ENCODE data around the gene COLQ. TPM values are rescaled to one million over a fixed set of nuclear protein-coding genes. Genes with fewer than 3 reads are reported as not detected.

COLQ gene
- total RNA-seq, 2 experiments from 2014 or later, result 2.3 to 2.9 TPM

DNA sequence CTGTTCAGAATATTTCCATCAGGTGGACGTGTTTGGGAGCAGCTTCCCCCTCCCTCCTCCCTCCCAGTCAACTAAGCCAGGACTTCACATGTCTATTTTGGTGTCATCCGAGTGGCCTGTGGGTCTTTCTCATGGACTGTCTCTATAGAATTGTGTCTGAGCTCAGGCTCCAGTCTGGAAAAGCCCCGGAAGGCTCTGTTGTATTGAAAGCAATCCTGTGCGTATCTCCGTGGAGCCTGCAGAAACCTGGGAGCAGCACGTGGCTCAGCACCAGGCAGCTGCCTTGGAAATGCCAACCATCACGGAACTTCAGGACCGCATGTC lies 25.2 kb downstream of the COLQ start:
- Mint-ChIP-seq H3K9me3 (no peaks in the 10 kb centered on the region), H3K4me1 (ENCODE audit: low read depth) (peaks cover 30% of the 10 kb centered on the region), H3K27ac (no peak overlapping the region), H3K4me3 (no peak overlapping the region), H3K27me3 (no peaks in the 10 kb centered on the region), H3K36me3 (ENCODE audit: low read depth) (no peaks in the 10 kb centered on the region)
- intact Hi-C loops (cut with micrococcal nuclease), result loop anchor here (5.0 kb wide), 1 partner anchor 61 kb away; no protein-coding TSS in a partner anchor
- DNase-seq, result no peak
- TF ChIP-seq, protein P1, sequence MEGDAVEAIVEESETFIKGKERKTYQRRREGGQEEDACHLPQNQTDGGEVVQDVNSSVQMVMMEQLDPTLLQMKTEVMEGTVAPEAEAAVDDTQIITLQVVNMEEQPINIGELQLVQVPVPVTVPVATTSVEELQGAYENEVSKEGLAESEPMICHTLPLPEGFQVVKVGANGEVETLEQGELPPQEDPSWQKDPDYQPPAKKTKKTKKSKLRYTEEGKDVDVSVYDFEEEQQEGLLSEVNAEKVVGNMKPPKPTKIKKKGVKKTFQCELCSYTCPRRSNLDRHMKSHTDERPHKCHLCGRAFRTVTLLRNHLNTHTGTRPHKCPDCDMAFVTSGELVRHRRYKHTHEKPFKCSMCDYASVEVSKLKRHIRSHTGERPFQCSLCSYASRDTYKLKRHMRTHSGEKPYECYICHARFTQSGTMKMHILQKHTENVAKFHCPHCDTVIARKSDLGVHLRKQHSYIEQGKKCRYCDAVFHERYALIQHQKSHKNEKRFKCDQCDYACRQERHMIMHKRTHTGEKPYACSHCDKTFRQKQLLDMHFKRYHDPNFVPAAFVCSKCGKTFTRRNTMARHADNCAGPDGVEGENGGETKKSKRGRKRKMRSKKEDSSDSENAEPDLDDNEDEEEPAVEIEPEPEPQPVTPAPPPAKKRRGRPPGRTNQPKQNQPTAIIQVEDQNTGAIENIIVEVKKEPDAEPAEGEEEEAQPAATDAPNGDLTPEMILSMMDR (IDR thresholded peaks at IDR 0.05), result no peak
- ChIA-PET CTCF (no interaction called here), POLR2A (interaction anchor here (0.8 kb wide), 1 partner anchor 39 kb away, joined by 3 read pairs; no protein-coding TSS in a partner anchor)
- no peak for ATAC-seq

DNA sequence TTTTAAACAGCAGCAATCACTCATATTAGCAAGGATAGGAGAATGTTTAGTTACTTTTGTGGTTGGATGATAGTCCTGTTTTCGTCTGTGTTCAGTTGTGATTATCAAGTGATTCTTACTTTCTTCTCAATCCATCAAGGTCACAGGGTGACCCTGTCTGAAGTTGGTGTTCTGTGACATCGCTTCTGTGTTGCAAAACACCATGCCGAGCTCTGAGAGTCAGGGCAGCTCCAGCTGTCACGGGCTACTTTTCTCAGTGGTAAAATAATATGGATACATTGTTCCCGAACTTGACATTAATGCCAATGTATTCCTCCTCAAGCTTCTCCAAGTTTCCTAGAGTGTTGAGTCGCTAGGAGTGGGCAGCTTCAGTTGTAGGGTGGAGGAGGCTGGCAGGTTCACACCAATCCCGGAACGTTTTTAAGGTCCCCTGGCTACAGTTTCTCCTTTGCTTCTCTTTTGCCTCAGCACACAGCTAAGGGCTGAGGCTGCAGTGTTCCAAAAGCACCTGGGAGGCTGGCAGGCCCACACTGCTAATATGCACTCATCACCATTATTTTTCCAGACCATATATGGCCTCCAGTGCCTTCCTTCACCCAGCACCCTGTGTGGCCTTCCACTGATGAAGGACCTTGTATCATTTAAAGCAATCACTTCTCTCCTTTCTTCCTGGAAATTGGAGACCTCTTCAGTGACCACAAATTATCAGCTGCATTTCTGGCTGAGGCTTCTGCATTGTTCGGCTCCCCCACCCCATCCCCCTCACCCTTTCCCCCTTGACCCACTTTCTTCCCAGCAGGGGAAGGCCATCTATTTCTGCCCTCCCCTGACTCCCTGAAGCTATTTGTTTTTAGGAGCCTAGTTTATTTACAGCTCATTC lies 25.8 kb downstream of the COLQ start:
- no peak overlapping the region for H3K4me3 Mint-ChIP-seq
- H3K9me3 Mint-ChIP-seq, result no peaks in the 10 kb centered on the region
- ChIA-PET POLR2A (interaction anchor here (0.8 kb wide), 1 partner anchor 39 kb away, joined by 3 read pairs; no protein-coding TSS in a partner anchor), CTCF (no interaction called here)
- ATAC-seq (no peak), DNase-seq (no peak)
- H3K27ac Mint-ChIP-seq, result no peak overlapping the region
- intact Hi-C loops (cut with micrococcal nuclease), result loop anchor here (5.0 kb wide), 1 partner anchor 62 kb away; no protein-coding TSS in a partner anchor
- H3K27me3 Mint-ChIP-seq, result no peaks in the 10 kb centered on the region
- H3K36me3 Mint-ChIP-seq (ENCODE audit: low read depth), result no peaks in the 10 kb centered on the region
- TF ChIP-seq, protein P1 (IDR thresholded peaks at IDR 0.05), result no peak
- H3K4me1 Mint-ChIP-seq (ENCODE audit: low read depth), result peaks cover 24% of the 10 kb centered on the region

DNA sequence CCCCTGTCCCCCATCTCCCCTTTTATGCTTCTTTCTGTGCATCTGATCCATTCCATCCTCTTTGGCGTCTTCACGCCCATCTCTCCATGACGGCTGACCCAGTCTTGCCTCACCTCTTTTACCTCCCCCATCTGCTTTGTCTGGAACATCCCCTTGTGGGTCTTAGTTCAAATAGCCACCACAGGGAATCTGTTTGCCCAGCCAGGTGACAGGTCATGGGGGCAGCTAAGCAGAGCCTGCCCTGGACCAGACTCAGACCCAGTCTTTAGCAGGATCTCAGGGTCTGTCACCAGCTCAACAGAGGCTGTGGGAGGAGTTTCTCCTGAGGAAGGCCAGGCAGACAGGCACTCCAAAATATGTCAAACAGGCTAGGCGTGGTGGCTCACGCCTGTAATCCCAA lies 28.1 kb downstream of the COLQ start:
- no peak overlapping the region for H3K27ac Mint-ChIP-seq
- ChIA-PET POLR2A (no interaction called here), CTCF (interaction anchor here (0.8 to 1.8 kb wide), 2 partner anchors 30 to 225 kb away, joined by 3 to 5 read pairs; no protein-coding TSS in a partner anchor)
- ATAC-seq, result no peak
- H3K9me3 Mint-ChIP-seq, result no peaks in the 10 kb centered on the region
- H3K4me1 Mint-ChIP-seq (ENCODE audit: low read depth), result peaks cover 9% of the 10 kb centered on the region
- no peak for DNase-seq
- no peaks in the 10 kb centered on the region for H3K36me3 Mint-ChIP-seq (ENCODE audit: low read depth)
- H3K27me3 Mint-ChIP-seq, result no peaks in the 10 kb centered on the region
- H3K4me3 Mint-ChIP-seq, result no peak overlapping the region
- TF ChIP-seq, protein P1 (IDR thresholded peaks at IDR 0.05), result no peak
- intact Hi-C loops (cut with micrococcal nuclease), result no loop called here

DNA sequence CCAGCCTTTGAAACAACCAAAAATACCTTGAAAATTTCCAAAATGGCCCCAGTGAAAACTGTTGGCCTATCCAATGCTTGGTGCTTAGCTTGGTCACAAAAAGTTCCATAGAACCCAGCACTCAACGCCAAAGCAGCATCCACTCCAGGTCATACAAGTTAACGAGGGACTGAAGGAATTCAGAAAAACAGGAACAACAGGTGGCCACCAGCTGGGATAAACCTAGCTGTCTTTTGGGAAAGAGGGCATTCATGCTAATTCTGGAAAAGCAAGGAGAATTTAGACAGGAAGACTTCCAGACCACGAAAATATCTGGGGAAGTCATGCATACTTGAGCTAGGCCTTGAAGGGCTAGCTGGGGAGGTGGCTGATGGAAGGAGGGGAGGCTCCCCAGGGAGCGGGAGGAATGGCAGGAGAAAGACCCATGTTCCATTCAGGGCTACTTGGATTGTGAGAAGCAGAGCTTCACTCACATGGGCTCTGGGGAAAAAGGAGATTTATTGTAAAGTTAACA lies 28.6 kb downstream of the COLQ start:
- intact Hi-C loops (cut with micrococcal nuclease), result no loop called here
- no peak for DNase-seq
- TF ChIP-seq, protein P1 (IDR thresholded peaks at IDR 0.05), result no peak
- no peak overlapping the region for H3K27ac Mint-ChIP-seq
- no peaks in the 10 kb centered on the region for H3K36me3 Mint-ChIP-seq (ENCODE audit: low read depth)
- ChIA-PET CTCF (interaction anchor here (0.6 to 1.8 kb wide), 3 partner anchors 30 to 373 kb away, joined by 3 to 5 read pairs (median 3); no protein-coding TSS in a partner anchor), POLR2A (no interaction called here)
- no peak overlapping the region for H3K4me3 Mint-ChIP-seq
- H3K27me3 Mint-ChIP-seq, result no peaks in the 10 kb centered on the region
- peaks cover 9% of the 10 kb centered on the region for H3K4me1 Mint-ChIP-seq (ENCODE audit: low read depth)
- no peaks in the 10 kb centered on the region for H3K9me3 Mint-ChIP-seq
- ATAC-seq, result no peak

DNA sequence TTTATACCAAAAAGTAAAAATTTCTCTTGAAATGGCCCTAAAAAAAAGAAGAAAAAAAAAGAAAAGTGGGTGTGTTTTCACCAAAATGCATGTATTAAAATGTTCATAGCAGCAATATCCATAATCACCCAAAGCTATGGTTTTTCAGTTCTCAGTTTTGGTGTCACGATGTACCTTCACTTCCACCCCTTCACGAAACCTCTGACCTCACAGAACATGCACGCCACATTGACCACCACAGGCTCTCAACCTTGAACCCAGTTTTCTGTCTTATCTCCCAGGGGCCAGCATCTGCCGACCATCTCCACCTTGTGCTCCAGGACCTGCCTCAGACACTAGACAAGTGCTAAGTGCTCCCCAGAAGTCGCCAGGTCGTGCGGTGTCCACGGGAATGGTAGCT lies 30.4 kb downstream of the COLQ start:
- Mint-ChIP-seq H3K4me3 (no peak overlapping the region), H3K27ac (no peak overlapping the region), H3K4me1 (ENCODE audit: low read depth) (peaks cover 4% of the 10 kb centered on the region), H3K9me3 (no peaks in the 10 kb centered on the region), H3K27me3 (no peaks in the 10 kb centered on the region), H3K36me3 (ENCODE audit: low read depth) (no peaks in the 10 kb centered on the region)
- intact Hi-C loops (cut with micrococcal nuclease), result no loop called here
- ATAC-seq (no peak), DNase-seq (no peak)
- TF ChIP-seq, protein P1 (IDR thresholded peaks at IDR 0.05), result no peak
- ChIA-PET POLR2A (interaction anchor here (1.5 kb wide), 1 partner anchor 43 kb away, joined by 3 read pairs; no protein-coding TSS in a partner anchor), CTCF (interaction anchor here (0.9 to 1.0 kb wide), 2 partner anchors 66 to 86 kb away, joined by 3 to 5 read pairs; no protein-coding TSS in a partner anchor)

Data from activated CD8-positive, alpha-beta T cell treated with anti-CD3 and anti-CD28 coated beads for 36 hours (primary cell).